Skeletal muscle satellite cell (primary cell): ENCODE data around the gene MYO3B.
"Not testable (repeated sequence)": the region's sequence is repeated elsewhere in the genome, so short reads cannot be mapped to it uniquely, and the experiment has no call there.

Experiments used
- H3K27me3 ChIP-seq: 2 replicates; pipeline ENCODE4 v1.7.0; 2013; ENCODE audit warnings: low read length; ENCODE audit not compliant: control insufficient read depth, insufficient read depth
- H3K36me3 ChIP-seq: 2 replicates; pipeline ENCODE4 v1.7.0; 2013; ENCODE audit warnings: mild to moderate bottlenecking, control low read depth, low read length; ENCODE audit not compliant: insufficient read depth
- H3K4me1 ChIP-seq: 2 replicates; pipeline ENCODE4 v1.7.0; 2013; ENCODE audit warnings: low read length; ENCODE audit not compliant: control insufficient read depth, insufficient read depth
- H3K4me2 ChIP-seq: 2 replicates; pipeline ENCODE4 v1.7.0; 2013; ENCODE audit warnings: mild to moderate bottlenecking, low read length
- H3K4me3 ChIP-seq: 2 replicates; pipeline ENCODE4 v1.7.0; 2013; ENCODE audit warnings: low read length
- H3K9ac ChIP-seq: 2 replicates; pipeline ENCODE4 v1.7.0; 2013; ENCODE audit warnings: mild to moderate bottlenecking, low read depth, low read length, moderate library complexity
- H3K9me3 ChIP-seq: replicated peaks from 2 replicates; pipeline ENCODE4 v1.7.0; 2013; ENCODE audit warnings: mild to moderate bottlenecking, control low read depth, low read length

Gene MYO3B

DNA sequence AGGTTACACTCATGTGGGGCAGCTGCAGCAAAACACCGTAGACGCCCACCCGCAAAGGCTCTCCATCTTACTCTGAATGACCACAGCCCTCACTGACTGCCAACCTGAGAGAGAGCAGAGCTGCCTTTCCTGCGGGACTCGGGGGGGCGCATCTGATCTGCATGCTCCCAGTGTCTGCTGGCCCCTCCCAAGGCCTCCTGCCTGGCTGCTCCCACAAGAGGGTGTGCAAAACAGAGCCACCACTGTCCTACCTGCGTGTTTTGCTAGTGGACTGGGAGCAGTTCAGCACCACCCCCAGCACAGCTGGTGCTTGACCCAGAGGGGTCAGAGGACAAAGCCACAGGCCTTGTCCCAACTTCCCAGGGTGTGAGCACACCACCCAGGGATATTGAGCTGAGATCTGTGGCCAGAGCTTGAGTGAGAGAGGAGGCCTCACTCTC, 76.4 kb downstream of the MYO3B start:
- H3K4me2 ChIP-seq, result no peak overlapping the region

DNA sequence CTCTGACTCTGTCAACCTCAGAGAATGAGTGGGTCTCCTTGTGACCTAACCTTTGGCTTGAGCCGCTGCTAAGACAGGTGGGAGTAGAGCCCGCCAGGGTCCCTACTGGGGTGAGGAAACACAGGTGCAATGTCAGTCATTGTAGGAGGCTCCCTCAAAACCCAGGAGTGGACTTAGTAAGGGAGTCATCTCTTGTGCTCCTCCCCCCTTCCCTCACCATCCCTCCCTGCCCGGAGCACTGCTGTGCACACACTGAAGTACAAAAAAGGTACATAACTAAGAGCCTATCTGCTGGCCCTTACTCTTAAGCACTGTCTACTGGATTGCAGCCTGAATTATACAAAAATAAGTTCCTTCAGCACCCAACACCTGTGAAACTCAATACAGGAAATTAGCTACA, 77.2 kb downstream of the MYO3B start:
- Histone ChIP-seq H3K27me3 (peaks cover 3% of the 10 kb centered on the region), H3K4me3 (no peak overlapping the region), H3K9ac (no peak overlapping the region), H3K9me3 (no peaks in the 10 kb centered on the region), H3K4me1 (no peaks in the 10 kb centered on the region), H3K4me2 (no peak overlapping the region), H3K36me3 (no peaks in the 10 kb centered on the region)

More for the DNA sequence above, 76.4 kb downstream of the MYO3B start:
- Histone ChIP-seq H3K4me1 (no peaks in the 10 kb centered on the region), H3K9me3 (no peaks in the 10 kb centered on the region), H3K9ac (no peak overlapping the region), H3K36me3 (no peaks in the 10 kb centered on the region), H3K4me3 (no peak overlapping the region), H3K27me3 (peaks cover 3% of the 10 kb centered on the region)

DNA sequence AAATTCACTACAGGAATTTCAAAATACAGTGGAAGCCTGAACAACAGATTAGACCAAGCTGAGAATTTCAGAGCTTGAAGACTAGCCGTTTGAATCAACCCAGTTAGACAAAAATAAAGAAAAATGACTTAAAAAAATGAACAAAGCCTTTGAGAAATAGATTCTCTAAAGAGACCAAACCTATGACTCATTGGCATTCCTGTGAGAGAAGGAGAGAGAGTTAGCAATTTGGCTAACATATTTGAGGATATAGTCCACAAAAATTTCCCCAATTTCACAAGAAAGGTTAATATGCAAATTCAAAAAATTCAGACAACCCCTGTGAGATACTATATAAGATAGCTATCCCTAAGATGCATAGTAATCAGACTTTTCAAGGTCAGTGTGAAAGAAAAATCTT, 78.0 kb downstream of the MYO3B start:
- H3K27me3 ChIP-seq, result peaks cover 3% of the 10 kb centered on the region
- no peaks in the 10 kb centered on the region for H3K4me1 ChIP-seq
- no peak overlapping the region for H3K9ac ChIP-seq
- no peak overlapping the region for H3K4me3 ChIP-seq
- no peaks in the 10 kb centered on the region for H3K36me3 ChIP-seq
- no peaks in the 10 kb centered on the region for H3K9me3 ChIP-seq
- no peak overlapping the region for H3K4me2 ChIP-seq

DNA sequence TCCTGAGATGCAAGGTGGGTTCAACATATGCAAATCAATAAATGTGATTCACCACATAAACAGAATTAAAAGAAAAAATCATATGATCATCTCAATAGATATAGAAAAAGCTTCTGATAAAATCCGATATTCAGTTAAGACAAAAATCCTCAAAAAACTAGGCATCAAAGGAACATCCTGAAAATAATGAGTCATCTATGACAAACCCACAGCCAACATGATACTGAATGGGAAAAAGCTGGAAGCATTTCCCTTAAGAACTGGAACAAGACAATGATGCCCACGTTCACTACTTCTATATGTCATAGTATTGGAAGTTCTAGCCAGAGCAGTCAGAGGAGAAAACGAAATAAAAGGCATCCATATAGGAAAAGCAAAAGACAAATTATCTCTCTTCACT, 80.4 kb downstream of the MYO3B start:
- H3K27me3 ChIP-seq, result no peaks in the 10 kb centered on the region
- no peak overlapping the region for H3K4me2 ChIP-seq
- H3K9ac ChIP-seq, result no peak overlapping the region
- no peak overlapping the region for H3K4me3 ChIP-seq
- no peaks in the 10 kb centered on the region for H3K4me1 ChIP-seq
- no peaks in the 10 kb centered on the region for H3K36me3 ChIP-seq
- no peaks in the 10 kb centered on the region for H3K9me3 ChIP-seq

DNA sequence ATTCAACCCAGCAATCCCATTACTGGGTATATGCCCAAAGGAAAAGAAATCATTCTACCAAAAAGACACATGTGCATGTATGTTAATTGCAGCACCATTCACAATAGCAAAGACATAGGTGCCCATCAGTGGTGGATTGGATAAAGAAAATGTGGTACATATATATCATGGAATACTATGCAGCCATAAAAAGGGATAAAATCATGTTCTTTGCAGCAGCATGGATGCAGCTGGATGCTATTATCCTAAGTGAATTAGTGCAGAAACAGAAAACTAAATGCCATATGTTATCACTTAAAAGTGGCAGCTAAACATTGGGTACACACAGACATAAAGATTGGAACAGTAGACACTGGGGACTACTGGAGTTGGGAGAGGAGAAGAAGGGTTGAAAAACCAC, 82.2 kb downstream of the MYO3B start:
- Histone ChIP-seq H3K27me3 (no peaks in the 10 kb centered on the region), H3K9ac (no peak overlapping the region), H3K4me1 (no peaks in the 10 kb centered on the region), H3K4me2 (no peak overlapping the region), H3K4me3 (no peak overlapping the region), H3K36me3 (no peaks in the 10 kb centered on the region), H3K9me3 (no peaks in the 10 kb centered on the region)

DNA sequence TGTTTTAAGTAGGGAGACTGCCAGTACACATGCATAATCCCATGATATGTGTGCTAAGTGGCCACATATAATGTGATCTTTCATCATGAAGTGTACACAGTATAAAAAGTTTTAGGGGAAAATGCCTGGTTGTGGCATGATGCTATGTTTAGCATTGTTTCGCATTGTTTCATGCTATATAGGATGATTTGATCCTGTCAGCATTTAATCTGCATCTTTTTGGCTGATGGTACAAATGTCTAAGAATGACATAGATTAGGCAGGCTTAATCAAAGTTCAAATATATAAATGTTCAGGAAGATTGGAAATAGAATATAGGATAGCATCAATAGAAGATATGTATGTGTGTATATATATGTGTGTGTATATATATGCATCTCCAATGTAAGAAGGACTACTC, 83.6 kb downstream of the MYO3B start:
- Histone ChIP-seq H3K9me3 (no peaks in the 10 kb centered on the region), H3K4me2 (no peak overlapping the region), H3K27me3 (no peaks in the 10 kb centered on the region), H3K36me3 (no peaks in the 10 kb centered on the region), H3K9ac (no peak overlapping the region), H3K4me1 (no peaks in the 10 kb centered on the region), H3K4me3 (no peak overlapping the region)

DNA sequence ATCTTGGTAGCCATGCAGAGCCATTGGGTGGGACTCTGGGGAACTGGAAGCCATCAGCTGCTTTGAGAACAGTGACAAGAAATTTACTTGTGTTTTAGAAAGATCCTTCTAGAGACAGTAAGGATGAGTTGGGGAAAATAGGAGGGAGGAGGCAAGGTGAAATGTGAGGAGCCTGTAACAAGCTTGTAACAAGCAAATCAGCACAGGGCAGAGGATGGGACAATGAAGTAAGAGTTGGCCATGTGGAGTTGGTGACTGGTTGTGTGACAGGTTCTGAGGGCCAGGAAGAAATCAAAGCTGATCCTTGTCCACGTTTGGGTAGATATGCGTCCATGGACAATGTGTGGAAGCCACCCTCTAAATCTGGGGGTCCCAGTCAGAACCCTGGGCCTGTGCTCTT, 84.4 kb downstream of the MYO3B start:
- Histone ChIP-seq H3K27me3 (no peaks in the 10 kb centered on the region), H3K36me3 (no peaks in the 10 kb centered on the region), H3K9ac (no peak overlapping the region), H3K9me3 (no peaks in the 10 kb centered on the region), H3K4me1 (no peaks in the 10 kb centered on the region), H3K4me2 (no peak overlapping the region), H3K4me3 (no peak overlapping the region)

DNA sequence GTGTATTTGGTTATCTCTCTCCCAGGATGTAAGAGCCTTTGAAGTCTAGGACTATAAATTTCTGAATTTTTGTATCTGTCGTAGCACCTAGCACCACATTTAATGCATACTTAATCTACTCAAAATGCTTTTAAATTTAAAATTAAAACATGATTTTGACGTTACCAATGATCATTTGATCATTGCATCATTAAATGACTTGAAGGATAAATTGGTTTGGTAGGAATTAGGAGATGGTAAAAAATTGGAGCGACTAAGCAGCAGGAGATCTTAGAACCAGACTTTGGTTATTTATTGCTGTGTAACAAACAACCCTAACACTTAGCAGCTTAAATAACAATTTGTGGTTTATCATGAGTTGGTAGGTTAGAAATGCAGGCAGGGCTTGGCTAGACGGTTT, 84.9 kb downstream of the MYO3B start:
- H3K27me3 ChIP-seq, result no peaks in the 10 kb centered on the region
- H3K9me3 ChIP-seq, result no peaks in the 10 kb centered on the region
- H3K4me2 ChIP-seq, result no peak overlapping the region
- H3K4me1 ChIP-seq, result no peaks in the 10 kb centered on the region
- no peak overlapping the region for H3K9ac ChIP-seq
- no peak overlapping the region for H3K4me3 ChIP-seq
- no peaks in the 10 kb centered on the region for H3K36me3 ChIP-seq

DNA sequence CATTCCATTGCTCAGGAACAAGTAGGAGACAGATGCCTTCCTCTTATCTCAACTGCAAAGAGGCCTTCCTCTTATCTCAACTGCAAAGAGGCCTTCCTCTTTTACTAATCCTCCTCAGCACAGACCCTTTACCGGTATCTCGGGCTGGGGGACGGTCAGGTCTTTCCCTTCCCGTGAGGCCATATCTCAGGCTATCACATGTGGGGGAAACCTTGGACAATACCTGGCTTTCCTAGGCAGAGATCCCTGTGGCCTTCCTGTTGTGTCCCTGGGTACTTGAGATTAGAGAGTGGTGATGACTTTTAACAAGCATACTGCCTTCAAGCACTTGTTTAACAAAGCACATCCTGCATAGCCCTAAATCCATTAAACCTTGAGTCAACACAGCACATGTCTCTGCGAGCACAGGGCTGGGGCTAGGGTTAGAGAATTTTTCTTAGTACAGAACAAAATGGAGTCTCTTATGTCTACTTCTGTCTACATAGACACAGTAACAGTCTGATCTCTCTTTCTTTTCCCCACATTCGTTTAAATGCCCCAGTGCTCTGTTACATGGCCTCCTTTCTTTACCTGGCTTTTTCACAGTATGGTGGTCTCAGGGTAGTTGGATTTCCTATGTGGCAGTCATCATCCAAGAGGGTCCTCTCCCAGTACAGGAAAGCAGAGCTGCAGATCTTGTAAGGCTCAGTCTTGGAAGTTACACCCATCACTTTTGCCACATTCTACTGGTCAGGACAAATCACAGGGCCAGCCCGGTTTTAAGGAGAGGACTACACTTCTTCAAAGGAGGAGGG, 86.0 kb downstream of the MYO3B start:
- not testable (repeated sequence) for H3K9ac ChIP-seq, H3K4me2 ChIP-seq, H3K9me3 ChIP-seq, H3K27me3 ChIP-seq, H3K4me1 ChIP-seq, H3K36me3 ChIP-seq, H3K4me3 ChIP-seq

DNA sequence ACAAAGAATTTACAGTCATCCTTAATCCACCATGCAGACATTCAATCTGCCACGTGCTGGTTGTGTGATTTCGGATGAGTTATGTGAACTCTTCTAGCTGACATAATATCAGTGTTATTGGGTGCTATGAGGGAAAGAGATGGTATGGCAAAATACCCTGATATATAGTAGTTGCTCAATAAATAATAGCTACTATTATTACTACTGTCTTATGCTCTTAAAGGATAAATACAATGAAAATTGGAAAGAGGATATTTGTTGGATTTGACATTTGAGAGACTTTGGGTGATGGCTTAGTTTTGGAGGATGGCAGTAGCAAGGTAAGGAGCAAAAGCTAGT, 86.5 kb downstream of the MYO3B start:
- Histone ChIP-seq H3K27me3 (no peaks in the 10 kb centered on the region), H3K4me2 (no peak overlapping the region), H3K4me3 (no peak overlapping the region), H3K36me3 (no peaks in the 10 kb centered on the region), H3K9ac (no peak overlapping the region), H3K9me3 (no peaks in the 10 kb centered on the region), H3K4me1 (no peaks in the 10 kb centered on the region)

DNA sequence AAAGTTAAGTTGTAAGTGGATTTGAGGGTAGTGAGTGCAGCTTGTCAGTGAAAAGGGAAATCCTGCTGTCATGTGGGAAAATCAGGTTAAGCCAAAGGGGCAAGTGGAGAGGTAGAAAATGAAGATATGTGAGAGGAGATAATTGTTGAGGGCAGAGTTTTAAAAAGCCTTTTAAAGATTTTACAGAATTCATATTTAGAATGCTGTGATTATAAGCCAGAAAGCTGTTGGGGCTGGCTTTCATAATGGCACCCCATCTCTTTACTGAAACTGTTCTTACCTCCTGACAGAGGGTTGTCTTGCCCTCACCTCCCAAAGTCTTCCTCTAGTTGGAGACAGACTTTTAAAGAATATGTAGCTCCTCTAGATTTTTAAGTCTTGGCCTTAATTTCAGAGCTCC, 86.9 kb downstream of the MYO3B start:
- Histone ChIP-seq H3K9me3 (no peaks in the 10 kb centered on the region), H3K4me1 (no peaks in the 10 kb centered on the region), H3K4me2 (no peak overlapping the region), H3K27me3 (no peaks in the 10 kb centered on the region), H3K36me3 (no peaks in the 10 kb centered on the region), H3K4me3 (no peak overlapping the region), H3K9ac (no peak overlapping the region)

DNA sequence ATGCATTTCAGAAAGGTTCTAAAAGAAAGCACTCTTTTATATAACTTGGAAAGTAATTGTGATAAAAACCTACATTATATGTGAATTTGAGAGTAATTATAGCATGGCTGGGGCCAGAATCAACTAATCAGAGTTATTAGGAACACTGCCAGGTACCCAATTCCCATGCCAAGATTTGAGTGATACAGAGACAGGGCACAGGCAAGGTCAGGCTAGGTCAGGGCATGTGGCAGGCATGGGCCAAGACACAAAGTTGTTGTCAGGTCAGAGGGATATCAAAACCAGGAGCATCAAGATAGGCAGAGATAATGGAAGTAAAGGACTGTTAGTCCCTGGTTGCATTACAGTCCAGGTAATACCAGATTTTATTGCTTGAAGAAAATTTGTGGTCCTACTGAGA, 87.4 kb downstream of the MYO3B start:
- H3K27me3 ChIP-seq, result no peaks in the 10 kb centered on the region
- H3K36me3 ChIP-seq, result no peaks in the 10 kb centered on the region
- no peaks in the 10 kb centered on the region for H3K4me1 ChIP-seq
- no peak overlapping the region for H3K4me3 ChIP-seq
- no peak overlapping the region for H3K9ac ChIP-seq
- no peaks in the 10 kb centered on the region for H3K9me3 ChIP-seq
- no peak overlapping the region for H3K4me2 ChIP-seq
